OCI-LY1 (cell line): ENCODE measurements around the gene DNAH8.

ENCODE experiments used
- H2AFZ ChIP-seq: fragments of 200-600 bp; sonication (generic), shearing (Covaris generic); 2 replicates; pipeline ENCODE4 v1.6.0; 2014; ENCODE audit warnings: antibody characterized with exemption, mild to moderate bottlenecking, low read length
- H3F3A ChIP-seq: fragments of 200-600 bp; sonication (generic), shearing (Covaris generic); 2 replicates; pipeline ENCODE4 v1.6.0; 2014; ENCODE audit warnings: mild to moderate bottlenecking, antibody characterized with exemption, low read length, moderate library complexity; ENCODE audit not compliant: insufficient read depth
- H3K27ac ChIP-seq: fragments of 200-600 bp; sonication (generic); 2 replicates; pipeline ENCODE4 v1.5.1; 2014; ENCODE audit warnings: low read length, mixed run types, mild to moderate bottlenecking, low read depth; ENCODE audit not compliant: poor library complexity, severe bottlenecking
- H3K27me3 ChIP-seq: fragments of 200-600 bp; sonication (generic); 2 replicates; pipeline ENCODE4 v1.6.0; 2014; ENCODE audit warnings: antibody characterized with exemption, mild to moderate bottlenecking, low read length, moderate library complexity; ENCODE audit not compliant: insufficient read depth
- H3K36me3 ChIP-seq: fragments of 200-600 bp; sonication (generic); 2 replicates; pipeline ENCODE4 v1.6.1; 2014; ENCODE audit warnings: mild to moderate bottlenecking, antibody characterized with exemption, low read length, moderate library complexity, mixed read lengths; ENCODE audit not compliant: insufficient read depth
- H3K4me1 ChIP-seq: fragments of 200-600 bp; sonication (generic); 2 replicates; pipeline ENCODE4 v1.5.1; 2014; ENCODE audit warnings: mild to moderate bottlenecking, low read length, moderate library complexity; ENCODE audit not compliant: insufficient read depth, severe bottlenecking
- H3K4me2 ChIP-seq: fragments of 200-600 bp; sonication (generic), shearing (Covaris generic); 2 replicates; pipeline ENCODE4 v1.6.1; 2014; ENCODE audit warnings: low read length
- H3K4me3 ChIP-seq: fragments of 200-600 bp; sonication (generic); 2 replicates; pipeline ENCODE4 v1.5.1; 2014; ENCODE audit warnings: low read length, low read depth, mild to moderate bottlenecking, mixed read lengths; ENCODE audit not compliant: poor library complexity, severe bottlenecking
- H3K79me2 ChIP-seq: fragments of 200-600 bp; shearing (Covaris generic); 2 replicates; pipeline ENCODE4 v1.6.1; 2016; ENCODE audit warnings: mixed run types, low read length, mixed read lengths; ENCODE audit not compliant: insufficient read depth
- H3K9ac ChIP-seq: fragments of 200-600 bp; sonication (generic), shearing (Covaris generic); 2 replicates; pipeline ENCODE4 v1.6.1; 2014; ENCODE audit warnings: mild to moderate bottlenecking, low read length, mixed read lengths
- H3K9me2 ChIP-seq: fragments of 200-600 bp; sonication (generic), shearing (Covaris generic); 2 replicates; pipeline ENCODE4 v1.6.1; 2014; ENCODE audit warnings: low read depth, mild to moderate bottlenecking, low read length, mixed read lengths
- H3K9me3 ChIP-seq: fragments of 200-600 bp; shearing (Covaris generic); 2 replicates; pipeline ENCODE4 v1.6.1; 2014; ENCODE audit warnings: low read length, mixed read lengths
- H4K20me1 ChIP-seq: fragments of 200-600 bp; sonication (generic), shearing (Covaris generic); 2 replicates; pipeline ENCODE4 v1.6.0; 2016; ENCODE audit warnings: mild to moderate bottlenecking, low read length; ENCODE audit not compliant: insufficient read depth
- EZH2 ChIP-seq: fragments of 200-600 bp; sonication (generic), shearing (Covaris generic); IDR thresholded peaks from 2 replicates; pipeline ENCODE4 v1.8.0; 2017; ENCODE audit warnings: borderline replicate concordance, mixed run types, mild to moderate bottlenecking, antibody characterized with exemption, low read length, moderate library complexity, mixed read lengths
- TF ChIP-seq, protein P1 (sequence below): fragments of 200-600 bp; sonication (generic), shearing (Covaris generic); IDR thresholded peaks from 2 replicates; pipeline ENCODE4 v1.5.1; 2017; ENCODE audit warnings: mild to moderate bottlenecking, antibody characterized with exemption, low read length, moderate library complexity, mixed read lengths

Gene DNAH8

DNA sequence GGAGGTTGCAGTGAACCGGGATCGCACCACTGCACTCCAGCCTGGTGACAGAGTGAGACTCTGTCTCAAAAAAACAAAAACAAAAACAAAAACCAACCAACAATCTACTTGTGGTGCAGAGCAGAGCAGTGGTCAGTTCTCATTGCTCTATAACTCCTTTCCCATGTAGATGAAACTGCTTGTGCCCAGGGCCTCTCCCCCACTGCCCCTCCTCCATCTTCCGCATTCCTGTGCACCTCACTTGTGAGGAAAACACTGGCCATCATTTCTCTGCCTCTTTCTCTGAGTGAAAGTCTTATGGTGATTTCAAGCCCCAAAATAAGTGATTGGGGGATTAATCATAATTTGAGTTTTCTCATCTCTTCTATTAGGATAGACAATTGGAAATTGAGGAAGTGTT is 269.6 kb downstream of the DNAH8 start:
- Histone ChIP-seq H3K79me2 (no peaks in the 10 kb centered on the region), H3K4me3 (no peak overlapping the region), H3K36me3 (no peaks in the 10 kb centered on the region), H3K27ac (no peak overlapping the region), H3K9me3 (no peaks in the 10 kb centered on the region), H3K27me3 (no peaks in the 10 kb centered on the region), H3K4me1 (no peaks in the 10 kb centered on the region), H4K20me1 (no peaks in the 10 kb centered on the region), H3K9me2 (no peaks in the 10 kb centered on the region), H3K4me2 (no peak overlapping the region), H3F3A (no peaks in the 10 kb centered on the region), H3K9ac (no peak overlapping the region), H2AFZ (no peak overlapping the region)
- no peak for TF ChIP-seq EZH2

DNA sequence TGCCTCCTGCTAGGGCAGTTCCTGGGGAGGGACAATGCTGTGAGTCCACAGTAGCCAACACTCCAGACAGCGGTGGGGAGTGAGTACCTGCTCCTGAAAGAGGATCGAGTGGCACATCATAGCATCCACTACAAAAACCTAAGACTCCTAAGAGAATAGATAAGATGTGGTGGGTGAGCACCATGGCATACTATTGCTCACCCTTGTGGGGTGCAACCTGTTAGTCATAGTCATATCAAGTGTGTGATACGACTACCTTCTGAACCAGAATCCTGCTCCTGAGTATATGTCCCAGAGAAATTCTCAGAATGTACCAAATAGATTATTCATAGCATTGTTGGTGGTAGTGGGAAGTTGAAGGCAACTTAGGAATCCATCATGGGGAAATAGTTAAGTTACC is 270.7 kb downstream of the DNAH8 start:
- Histone ChIP-seq H3F3A (no peaks in the 10 kb centered on the region), H2AFZ (no peak overlapping the region), H3K4me1 (no peaks in the 10 kb centered on the region), H3K4me2 (no peak overlapping the region), H3K4me3 (no peak overlapping the region), H4K20me1 (no peaks in the 10 kb centered on the region), H3K9me2 (no peaks in the 10 kb centered on the region), H3K9me3 (no peaks in the 10 kb centered on the region), H3K9ac (no peak overlapping the region), H3K79me2 (no peaks in the 10 kb centered on the region), H3K27ac (no peak overlapping the region), H3K27me3 (no peaks in the 10 kb centered on the region), H3K36me3 (no peaks in the 10 kb centered on the region)
- TF ChIP-seq, protein P1, sequence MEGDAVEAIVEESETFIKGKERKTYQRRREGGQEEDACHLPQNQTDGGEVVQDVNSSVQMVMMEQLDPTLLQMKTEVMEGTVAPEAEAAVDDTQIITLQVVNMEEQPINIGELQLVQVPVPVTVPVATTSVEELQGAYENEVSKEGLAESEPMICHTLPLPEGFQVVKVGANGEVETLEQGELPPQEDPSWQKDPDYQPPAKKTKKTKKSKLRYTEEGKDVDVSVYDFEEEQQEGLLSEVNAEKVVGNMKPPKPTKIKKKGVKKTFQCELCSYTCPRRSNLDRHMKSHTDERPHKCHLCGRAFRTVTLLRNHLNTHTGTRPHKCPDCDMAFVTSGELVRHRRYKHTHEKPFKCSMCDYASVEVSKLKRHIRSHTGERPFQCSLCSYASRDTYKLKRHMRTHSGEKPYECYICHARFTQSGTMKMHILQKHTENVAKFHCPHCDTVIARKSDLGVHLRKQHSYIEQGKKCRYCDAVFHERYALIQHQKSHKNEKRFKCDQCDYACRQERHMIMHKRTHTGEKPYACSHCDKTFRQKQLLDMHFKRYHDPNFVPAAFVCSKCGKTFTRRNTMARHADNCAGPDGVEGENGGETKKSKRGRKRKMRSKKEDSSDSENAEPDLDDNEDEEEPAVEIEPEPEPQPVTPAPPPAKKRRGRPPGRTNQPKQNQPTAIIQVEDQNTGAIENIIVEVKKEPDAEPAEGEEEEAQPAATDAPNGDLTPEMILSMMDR = no peak
- TF ChIP-seq EZH2 = no peak

- H3K27ac ChIP-seq = no peak overlapping the region
- no peak overlapping the region for H3K4me3 ChIP-seq
- no peaks in the 10 kb centered on the region for H3K9me2 ChIP-seq
- H3F3A ChIP-seq = no peaks in the 10 kb centered on the region
- H3K9ac ChIP-seq = no peak overlapping the region
- H3K4me2 ChIP-seq = no peak overlapping the region
- H4K20me1 ChIP-seq = no peaks in the 10 kb centered on the region
- no peak overlapping the region for H2AFZ ChIP-seq
- no peaks in the 10 kb centered on the region for H3K4me1 ChIP-seq
- no peaks in the 10 kb centered on the region for H3K36me3 ChIP-seq
- no peaks in the 10 kb centered on the region for H3K9me3 ChIP-seq
- no peaks in the 10 kb centered on the region for H3K27me3 ChIP-seq
- no peak for TF ChIP-seq EZH2
- TF ChIP-seq, protein P1 = no peak
- no peaks in the 10 kb centered on the region for H3K79me2 ChIP-seq
Measured at GRCh38 chr6:38987503-38987902, 272.4 kb downstream of the DNAH8 start.

DNA sequence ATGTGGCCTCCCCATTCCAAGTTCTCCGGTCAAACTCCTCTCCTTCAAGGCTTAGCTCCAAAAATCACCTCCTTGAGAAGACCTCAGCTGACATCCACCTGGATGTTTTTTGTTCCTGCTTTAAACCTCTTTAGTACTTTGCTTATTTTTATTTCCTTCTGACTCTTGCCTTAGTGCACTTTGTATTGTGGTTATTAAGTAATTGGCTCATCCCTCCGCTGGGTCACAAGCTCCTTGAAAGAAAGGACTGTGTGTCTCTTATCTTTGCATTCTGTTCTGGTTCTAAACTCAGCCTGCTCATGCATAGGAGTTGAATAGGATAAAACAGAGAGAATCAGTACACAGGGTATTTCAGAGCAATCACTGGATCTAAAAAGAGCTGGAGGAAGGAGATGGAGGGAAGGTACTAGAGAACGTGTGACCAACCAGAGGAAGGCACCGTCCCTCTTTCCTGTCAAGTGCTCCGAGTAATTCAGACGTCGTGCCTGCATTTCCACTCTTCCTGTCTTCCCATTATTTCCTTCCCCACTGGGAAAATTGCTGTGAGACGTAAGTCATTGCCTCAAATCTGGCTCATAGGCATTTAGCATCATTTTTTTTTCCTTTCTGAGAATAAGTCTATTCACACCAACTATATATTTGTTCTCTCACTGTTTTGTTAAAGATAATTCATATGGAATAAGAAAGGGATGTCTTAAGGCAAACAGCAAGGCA is 273.8 kb downstream of the DNAH8 start:
- no peaks in the 10 kb centered on the region for H3K79me2 ChIP-seq
- no peaks in the 10 kb centered on the region for H3K36me3 ChIP-seq
- H3K4me2 ChIP-seq = no peak overlapping the region
- no peak overlapping the region for H3K9ac ChIP-seq
- TF ChIP-seq, protein P1 = no peak
- no peak for TF ChIP-seq EZH2
- H2AFZ ChIP-seq = no peak overlapping the region
- H3K27ac ChIP-seq = no peak overlapping the region
- H3K27me3 ChIP-seq = no peaks in the 10 kb centered on the region
- H3K4me3 ChIP-seq = no peak overlapping the region
- no peaks in the 10 kb centered on the region for H3F3A ChIP-seq
- no peaks in the 10 kb centered on the region for H4K20me1 ChIP-seq
- H3K4me1 ChIP-seq = no peaks in the 10 kb centered on the region
- no peaks in the 10 kb centered on the region for H3K9me2 ChIP-seq
- no peaks in the 10 kb centered on the region for H3K9me3 ChIP-seq
